ENCODE results near the gene NMNAT2. TPM values are rescaled to one million over a fixed set of nuclear protein-coding genes. Genes with fewer than 3 reads are reported as not detected.
A peak's percentile ranks its signal among the peaks of the same experiment; 100 is the strongest.

Gene NMNAT2
- total RNA-seq, 1 experiment from 2014 or later: not detected

DNA sequence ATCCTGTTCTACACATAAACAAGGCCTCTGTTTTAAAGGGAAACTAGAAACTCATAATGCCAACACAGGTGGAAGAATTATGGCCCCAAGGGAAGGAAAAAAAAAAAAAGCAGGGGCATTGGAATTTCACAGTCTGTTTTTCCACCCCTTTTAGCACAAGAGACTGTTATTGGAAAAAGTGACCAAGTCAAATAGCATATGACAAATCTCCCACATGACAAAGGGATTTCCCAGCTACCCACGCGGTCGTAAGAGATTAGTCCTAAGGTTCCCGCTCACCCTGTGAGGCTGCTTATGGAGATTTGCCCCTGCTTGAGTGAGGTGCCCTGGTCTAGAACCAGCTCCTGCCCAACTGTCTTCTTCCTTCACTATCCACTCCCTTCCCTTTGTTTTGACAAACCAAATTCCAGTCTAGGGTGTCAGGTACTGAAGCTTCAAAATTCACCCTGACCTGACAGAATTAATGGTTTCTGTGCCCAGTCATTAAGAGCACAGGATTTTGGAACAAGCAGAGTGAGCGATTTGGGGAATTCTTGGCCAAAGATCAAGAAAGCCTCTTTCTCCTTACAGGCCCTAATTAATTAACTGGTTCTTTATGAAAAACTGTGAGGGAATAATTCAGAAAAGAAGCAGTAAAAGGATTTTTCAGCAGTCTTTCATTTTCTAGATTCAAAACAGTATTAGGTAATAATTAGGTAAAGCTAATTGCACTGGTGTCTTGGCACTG lies 107.3 kb downstream of the NMNAT2 start:
- BruUV-seq (replicated peaks): no TSS peak
- Histone ChIP-seq H3K9ac (ENCODE audit: low read length) (no peak overlapping the region), H3K9me2 (ENCODE audit: insufficient read depth) (no peaks in the 10 kb centered on the region), H2AFZ (ENCODE audit: low read depth, low read length, poor library complexity, severe bottlenecking) (no peak overlapping the region), H3K79me2 (ENCODE audit: insufficient read depth, low read length) (no peaks in the 10 kb centered on the region), H3K4me3 (replicated peaks in 1 of 2; ENCODE audit: low read depth in 1 of 2, low read length in 2 of 2) (no peak overlapping the region), H3K36me3 (ENCODE audit: control insufficient read depth in 1 of 2, insufficient read depth in 2 of 2, low read length in 2 of 2) (no peaks in the 10 kb centered on the region), H3K4me2 (ENCODE audit: low read length) (no peak overlapping the region), H3K4me1 (ENCODE audit: control insufficient read depth in 1 of 2, insufficient read depth in 2 of 2, low read length in 2 of 2) (peaks cover 0 to 3% of the 10 kb centered on the region in 2 experiments; a peak in 1 of 4 replicates), H3K9me3 (ENCODE audit: control insufficient read depth in 1 of 2, insufficient read depth in 1 of 2, low read depth in 1 of 2, low read length in 2 of 2) (no peaks in the 10 kb centered on the region), H4K20me1 (ENCODE audit: insufficient read depth) (no peaks in the 10 kb centered on the region), H3K27ac (ENCODE audit: low read depth, low read length) (no peak overlapping the region), H3K27me3 (ENCODE audit: insufficient read depth, low read length) (no peaks in the 10 kb centered on the region)
- intact Hi-C loops (cut with micrococcal nuclease): no loop called here
- TF ChIP-seq, protein P1, sequence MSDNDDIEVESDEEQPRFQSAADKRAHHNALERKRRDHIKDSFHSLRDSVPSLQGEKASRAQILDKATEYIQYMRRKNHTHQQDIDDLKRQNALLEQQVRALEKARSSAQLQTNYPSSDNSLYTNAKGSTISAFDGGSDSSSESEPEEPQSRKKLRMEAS (IDR thresholded peaks at IDR 0.05): 0 out of 2 replicates have a peak, but pooled peaks have one; percentile 18
- TF ChIP-seq POLR2A (IDR thresholded peaks at IDR 0.05; ENCODE audit: borderline replicate concordance, extremely low read depth, insufficient read depth, insufficient read length): no peak
- no peak for TF ChIP-seq CEBPB (IDR thresholded peaks at IDR 0.05; ENCODE audit: low read depth)
- ChIA-PET RAD21 (ENCODE audit: low non-redundant PET in 1 of 2, low total read pairs in 2 of 2, uncharacterized antibody in 2 of 2, unreplicated experiment in 2 of 2) (no interaction called here), POLR2A (no interaction called here), CTCF (no interaction called here)
- DNase-seq (ENCODE audit: low read depth, low spot score) (no peak), ATAC-seq (no peak)

DNA sequence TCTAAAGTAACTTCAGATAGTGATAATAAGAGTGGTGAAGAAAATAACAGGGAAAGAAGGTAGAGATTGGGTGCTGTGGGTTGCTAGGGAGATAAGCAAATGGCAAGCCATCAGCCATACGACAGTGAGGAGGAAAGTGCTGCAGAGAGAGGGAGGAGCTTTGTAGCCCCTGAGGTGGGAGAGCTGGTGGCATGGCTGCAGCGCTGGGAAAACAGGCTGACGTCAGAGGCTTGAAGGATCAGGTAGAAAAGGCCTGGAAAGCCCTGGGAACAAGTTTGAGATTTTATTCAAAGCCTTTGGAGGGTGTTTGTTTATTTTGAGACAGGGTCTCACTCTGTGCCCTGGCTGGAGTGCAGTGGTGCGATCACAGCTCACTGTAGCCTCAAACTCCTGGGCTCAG lies 109.5 kb downstream of the NMNAT2 start:
- CTCF ChIA-PET: interaction anchor here (1.0 kb wide), 1 partner anchor 27 kb away, joined by 3 read pairs; no protein-coding TSS in a partner anchor
- ATAC-seq: no peak
- no TSS peak for BruUV-seq (replicated peaks)
- TF ChIP-seq CEBPB (IDR thresholded peaks at IDR 0.05; ENCODE audit: low read depth): no peak
- no peak for TF ChIP-seq TCF7L2 (IDR thresholded peaks at IDR 0.05; ENCODE audit: borderline replicate concordance, extremely low read depth, insufficient read depth, insufficient read length)
- TF ChIP-seq POLR2AphosphoS5 (IDR thresholded peaks at IDR 0.05; ENCODE audit: low read depth, low read length): no peak
- TF ChIP-seq ZFX (IDR thresholded peaks at IDR 0.05): no peak
- TF ChIP-seq, protein P1 (IDR thresholded peaks at IDR 0.05): no peak
- no peak for TF ChIP-seq FOSL1 (IDR thresholded peaks at IDR 0.05; ENCODE audit: low read depth)
- no peak for TF ChIP-seq ZNF274 (IDR thresholded peaks at IDR 0.05; ENCODE audit: low read depth, low read length)
- TF ChIP-seq, protein P2, sequence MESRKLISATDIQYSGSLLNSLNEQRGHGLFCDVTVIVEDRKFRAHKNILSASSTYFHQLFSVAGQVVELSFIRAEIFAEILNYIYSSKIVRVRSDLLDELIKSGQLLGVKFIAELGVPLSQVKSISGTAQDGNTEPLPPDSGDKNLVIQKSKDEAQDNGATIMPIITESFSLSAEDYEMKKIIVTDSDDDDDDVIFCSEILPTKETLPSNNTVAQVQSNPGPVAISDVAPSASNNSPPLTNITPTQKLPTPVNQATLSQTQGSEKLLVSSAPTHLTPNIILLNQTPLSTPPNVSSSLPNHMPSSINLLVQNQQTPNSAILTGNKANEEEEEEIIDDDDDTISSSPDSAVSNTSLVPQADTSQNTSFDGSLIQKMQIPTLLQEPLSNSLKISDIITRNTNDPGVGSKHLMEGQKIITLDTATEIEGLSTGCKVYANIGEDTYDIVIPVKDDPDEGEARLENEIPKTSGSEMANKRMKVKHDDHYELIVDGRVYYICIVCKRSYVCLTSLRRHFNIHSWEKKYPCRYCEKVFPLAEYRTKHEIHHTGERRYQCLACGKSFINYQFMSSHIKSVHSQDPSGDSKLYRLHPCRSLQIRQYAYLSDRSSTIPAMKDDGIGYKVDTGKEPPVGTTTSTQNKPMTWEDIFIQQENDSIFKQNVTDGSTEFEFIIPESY (IDR thresholded peaks at IDR 0.05; ENCODE audit: extremely low read depth, insufficient replicate concordance, low read length): no peak
- no peak for TF ChIP-seq EGR1 (IDR thresholded peaks at IDR 0.05; ENCODE audit: low read depth)
- TF ChIP-seq, protein P3, sequence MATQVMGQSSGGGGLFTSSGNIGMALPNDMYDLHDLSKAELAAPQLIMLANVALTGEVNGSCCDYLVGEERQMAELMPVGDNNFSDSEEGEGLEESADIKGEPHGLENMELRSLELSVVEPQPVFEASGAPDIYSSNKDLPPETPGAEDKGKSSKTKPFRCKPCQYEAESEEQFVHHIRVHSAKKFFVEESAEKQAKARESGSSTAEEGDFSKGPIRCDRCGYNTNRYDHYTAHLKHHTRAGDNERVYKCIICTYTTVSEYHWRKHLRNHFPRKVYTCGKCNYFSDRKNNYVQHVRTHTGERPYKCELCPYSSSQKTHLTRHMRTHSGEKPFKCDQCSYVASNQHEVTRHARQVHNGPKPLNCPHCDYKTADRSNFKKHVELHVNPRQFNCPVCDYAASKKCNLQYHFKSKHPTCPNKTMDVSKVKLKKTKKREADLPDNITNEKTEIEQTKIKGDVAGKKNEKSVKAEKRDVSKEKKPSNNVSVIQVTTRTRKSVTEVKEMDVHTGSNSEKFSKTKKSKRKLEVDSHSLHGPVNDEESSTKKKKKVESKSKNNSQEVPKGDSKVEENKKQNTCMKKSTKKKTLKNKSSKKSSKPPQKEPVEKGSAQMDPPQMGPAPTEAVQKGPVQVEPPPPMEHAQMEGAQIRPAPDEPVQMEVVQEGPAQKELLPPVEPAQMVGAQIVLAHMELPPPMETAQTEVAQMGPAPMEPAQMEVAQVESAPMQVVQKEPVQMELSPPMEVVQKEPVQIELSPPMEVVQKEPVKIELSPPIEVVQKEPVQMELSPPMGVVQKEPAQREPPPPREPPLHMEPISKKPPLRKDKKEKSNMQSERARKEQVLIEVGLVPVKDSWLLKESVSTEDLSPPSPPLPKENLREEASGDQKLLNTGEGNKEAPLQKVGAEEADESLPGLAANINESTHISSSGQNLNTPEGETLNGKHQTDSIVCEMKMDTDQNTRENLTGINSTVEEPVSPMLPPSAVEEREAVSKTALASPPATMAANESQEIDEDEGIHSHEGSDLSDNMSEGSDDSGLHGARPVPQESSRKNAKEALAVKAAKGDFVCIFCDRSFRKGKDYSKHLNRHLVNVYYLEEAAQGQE (IDR thresholded peaks at IDR 0.05; ENCODE audit: low read depth): no peak
- TF ChIP-seq, protein P4, sequence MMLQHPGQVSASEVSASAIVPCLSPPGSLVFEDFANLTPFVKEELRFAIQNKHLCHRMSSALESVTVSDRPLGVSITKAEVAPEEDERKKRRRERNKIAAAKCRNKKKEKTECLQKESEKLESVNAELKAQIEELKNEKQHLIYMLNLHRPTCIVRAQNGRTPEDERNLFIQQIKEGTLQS (IDR thresholded peaks at IDR 0.05): no peak
- no peak for TF ChIP-seq YY1 (IDR thresholded peaks at IDR 0.05; ENCODE audit: extremely low read depth, insufficient replicate concordance, low read depth, low read length)

More for the DNA sequence above, 109.5 kb downstream of the NMNAT2 start:
- ChIA-PET POLR2A (no interaction called here), RAD21 (ENCODE audit: low non-redundant PET in 1 of 2, low total read pairs in 2 of 2, uncharacterized antibody in 2 of 2, unreplicated experiment in 2 of 2) (no interaction called here)
- Histone ChIP-seq H3K4me2 (ENCODE audit: low read length) (no peak overlapping the region), H4K20me1 (ENCODE audit: insufficient read depth) (no peaks in the 10 kb centered on the region), H3K9me2 (ENCODE audit: insufficient read depth) (no peaks in the 10 kb centered on the region), H3K4me3 (replicated peaks in 1 of 2; ENCODE audit: low read depth in 1 of 2, low read length in 2 of 2) (no peak overlapping the region), H3K27ac (ENCODE audit: low read depth, low read length) (no peak overlapping the region), H3K36me3 (ENCODE audit: control insufficient read depth in 1 of 2, insufficient read depth in 2 of 2, low read length in 2 of 2) (no peaks in the 10 kb centered on the region), H2AFZ (ENCODE audit: low read depth, low read length, poor library complexity, severe bottlenecking) (no peak overlapping the region), H3K27me3 (ENCODE audit: insufficient read depth, low read length) (no peaks in the 10 kb centered on the region), H3K9ac (ENCODE audit: low read length) (no peak overlapping the region), H3K9me3 (ENCODE audit: control insufficient read depth in 1 of 2, insufficient read depth in 1 of 2, low read depth in 1 of 2, low read length in 2 of 2) (no peaks in the 10 kb centered on the region), H3K79me2 (ENCODE audit: insufficient read depth, low read length) (no peaks in the 10 kb centered on the region), H3K4me1 (ENCODE audit: control insufficient read depth in 1 of 2, insufficient read depth in 2 of 2, low read length in 2 of 2) (peaks cover 0 to 3% of the 10 kb centered on the region in 2 experiments; a peak in 1 of 4 replicates)
- intact Hi-C loops (cut with micrococcal nuclease): no loop called here
- DNase-seq (ENCODE audit: low read depth, low spot score): no peak

Data from HCT116 (cell line).